Ovary (tissue), 3 donors: ENCODE data around the gene KRTAP9-2.

Experiments used
- CTCF ChIP-seq, 3 donors: fragments of 450-650 bp in 2 of 3; fragments of 200-600 bp in 1 of 3; IDR thresholded peaks; one replicate each; pipeline versions ENCODE4 v1.5.1 to v1.8.0; 2016 to 2022; ENCODE audit warnings: antibody characterized with exemption in 3 of 3, mild to moderate bottlenecking in 1 of 3
- POLR2A ChIP-seq: fragments of 450-650 bp; IDR thresholded peaks from one replicate; pipeline ENCODE4 v1.6.1; 2017; ENCODE audit warnings: antibody characterized with exemption, mild to moderate bottlenecking, moderate library complexity
- donor health status: DM: no; HTN: no; CAD: no.

GRCh38 chr17:41226051-41226450 is 397 bp upstream of the KRTAP9-2 start:
- TF ChIP-seq CTCF (IDR thresholded peaks at IDR 0.05) (no peak), POLR2A (no peak)
